ENCODE data around the gene ANKRD63. TPM values are rescaled to one million over a fixed set of nuclear protein-coding genes. Genes with fewer than 3 reads are reported as not detected.

Gene ANKRD63
- total and polyA plus RNA-seq, 4 donors: not detected

DNA sequence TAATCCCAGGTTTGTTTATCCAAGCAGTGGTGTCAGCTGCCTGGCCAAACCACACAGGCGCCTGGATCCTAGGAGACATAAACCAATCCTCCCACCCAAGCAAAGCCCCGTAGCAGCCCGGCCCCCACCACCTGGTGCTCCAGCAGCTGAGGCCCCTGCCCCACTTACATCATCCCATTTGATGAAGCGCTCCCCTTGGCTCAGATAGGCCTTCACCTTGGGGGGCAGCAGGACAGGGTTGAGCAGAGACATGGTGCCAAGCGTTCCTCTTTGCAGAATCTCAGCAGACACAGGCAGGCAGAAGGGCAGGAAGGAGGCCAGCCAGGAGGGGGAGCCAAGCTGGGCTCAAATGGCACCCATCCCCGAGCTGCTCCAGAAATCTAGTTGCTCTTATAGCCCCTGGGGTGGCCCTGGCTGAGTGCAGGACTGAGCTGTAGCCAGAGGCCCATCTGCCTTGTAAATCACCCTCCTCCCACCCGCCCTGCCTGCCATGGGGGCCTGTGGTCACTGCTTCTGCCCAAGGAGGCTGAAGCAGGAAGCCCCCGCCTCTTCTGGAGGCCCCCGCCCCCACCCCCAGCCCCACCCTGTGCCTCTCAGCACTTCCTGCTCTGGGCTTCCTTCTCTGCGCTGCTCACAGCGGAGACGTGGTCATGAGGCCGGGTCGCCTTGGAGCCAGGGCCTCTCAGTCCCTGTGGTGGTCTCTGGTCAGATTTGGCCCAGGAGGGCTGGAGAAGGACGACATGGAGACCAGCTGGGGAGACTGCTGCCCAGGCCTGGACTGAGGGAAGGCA, 24.8 kb upstream of the ANKRD63 start, which contains the start of gene PLCB2:
TSS of gene PLCB2 (minus strand) at position 515 of the 791 bp plus-strand sequence. CDS start at position 252, 263 bp downstream.
- 14 to 51% methylated on average over 12 to 15 of the region's 15 CpGs for WGBS, 2 donors

DNA sequence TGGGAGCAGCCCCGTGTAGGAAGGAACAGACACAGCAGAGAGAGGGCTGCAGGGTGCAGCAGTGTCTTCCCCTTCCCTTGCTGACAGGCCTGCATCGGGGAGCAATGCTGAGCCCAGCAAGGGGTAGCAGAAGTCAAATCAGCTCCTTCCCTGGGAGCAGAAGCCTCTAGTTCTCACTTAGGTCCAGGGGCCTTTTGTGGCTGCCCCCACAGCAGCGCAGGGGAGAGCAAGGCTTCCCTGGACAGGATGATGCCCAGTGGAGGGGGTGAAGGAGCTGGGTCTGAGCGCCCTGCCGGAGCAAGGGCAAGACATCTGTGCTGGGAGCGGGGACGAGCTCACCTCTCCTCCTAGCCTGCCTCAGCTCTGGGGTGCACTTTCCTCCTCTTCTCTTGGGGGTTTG, 24.0 kb upstream of the ANKRD63 start:
- Histone ChIP-seq H3K27me3 (ENCODE audit: control insufficient read depth in 3 of 3, insufficient read depth in 3 of 3, low read length in 2 of 3) (peaks cover 0 to 3% (median 0%) of the 10 kb centered on the region in 3 donors), H3K4me1 (ENCODE audit: control insufficient read depth in 5 of 5, insufficient read depth in 5 of 5, low read length in 5 of 5) (peaks cover 0 to 13% (median 0%) of the 10 kb centered on the region in 5 donors), H3K36me3 (ENCODE audit: control insufficient read depth in 4 of 4, insufficient read depth in 4 of 4, low read length in 4 of 4) (peaks cover 0 to 3% (median 0%) of the 10 kb centered on the region in 4 donors), H3K4me3 (peak overlapping the region; percentile 16), H3K9me3 (ENCODE audit: control insufficient read depth in 4 of 4, insufficient read depth in 3 of 4, low read length in 3 of 4) (no peaks in the 10 kb centered on the region), H3K9ac (ENCODE audit: insufficient read depth in 1 of 2, low read length in 2 of 2) (no peak overlapping the region), H3K27ac (ENCODE audit: low read depth in 1 of 2, low read length in 1 of 2) (no peak overlapping the region)
- ATAC-seq (ENCODE audit: insufficient read depth, low FRiP score) (no peak), DNase-seq (no peak)
- 30 to 64% methylated on average over 7 of the region's 7 CpGs for WGBS, 2 donors
- TF ChIP-seq CTCF (IDR thresholded peaks at IDR 0.05; ENCODE audit: control extremely low read depth, extremely low read depth): no peak

More for the DNA sequence above, 24.8 kb upstream of the ANKRD63 start, which contains the start of gene PLCB2:
- H3K9me3 ChIP-seq (ENCODE audit: control insufficient read depth in 4 of 4, insufficient read depth in 3 of 4, low read length in 3 of 4): no peaks in the 10 kb centered on the region
- H3K4me1 ChIP-seq (ENCODE audit: control insufficient read depth in 5 of 5, insufficient read depth in 5 of 5, low read length in 5 of 5): peaks cover 0 to 8% (median 0%) of the 10 kb centered on the region in 5 donors
- peaks cover 0 to 3% (median 0%) of the 10 kb centered on the region in 4 donors for H3K36me3 ChIP-seq (ENCODE audit: control insufficient read depth in 4 of 4, insufficient read depth in 4 of 4, low read length in 4 of 4)
- H3K4me3 ChIP-seq: peak within 1 kb of the TSS; percentile 16
- DNase-seq (peak; percentile 25 to 43 (median 41)), ATAC-seq (ENCODE audit: insufficient read depth, low FRiP score) (peak; percentile 58)
- H3K9ac ChIP-seq (ENCODE audit: insufficient read depth in 1 of 2, low read length in 2 of 2): no peak within 1 kb of the TSS
- TF ChIP-seq CTCF (IDR thresholded peaks at IDR 0.05; ENCODE audit: control extremely low read depth, extremely low read depth): no peak
- peaks cover 0 to 3% (median 0%) of the 10 kb centered on the region in 3 donors for H3K27me3 ChIP-seq (ENCODE audit: control insufficient read depth in 3 of 3, insufficient read depth in 3 of 3, low read length in 2 of 3)
- peak within 1 kb of the TSS in 1 of 2 donors; percentile 75 for H3K27ac ChIP-seq (ENCODE audit: low read depth in 1 of 2, low read length in 1 of 2)

GRCh38 chr15:40306371-40306770, 23.5 kb upstream of the ANKRD63 start:
- no peak overlapping the region for H3K9ac ChIP-seq (ENCODE audit: insufficient read depth in 1 of 2, low read length in 2 of 2)
- no peak overlapping the region for H3K4me3 ChIP-seq
- ATAC-seq (ENCODE audit: insufficient read depth, low FRiP score): peak; percentile 8
- no peaks in the 10 kb centered on the region for H3K9me3 ChIP-seq (ENCODE audit: control insufficient read depth in 4 of 4, insufficient read depth in 3 of 4, low read length in 3 of 4)
- peaks cover 0 to 3% (median 0%) of the 10 kb centered on the region in 4 donors for H3K36me3 ChIP-seq (ENCODE audit: control insufficient read depth in 4 of 4, insufficient read depth in 4 of 4, low read length in 4 of 4)
- H3K27me3 ChIP-seq (ENCODE audit: control insufficient read depth in 3 of 3, insufficient read depth in 3 of 3, low read length in 2 of 3): peaks cover 0 to 3% (median 0%) of the 10 kb centered on the region in 3 donors
- WGBS, 2 donors: 49 to 64% methylated on average over 5 of the region's 5 CpGs
- TF ChIP-seq CTCF (IDR thresholded peaks at IDR 0.05; ENCODE audit: control extremely low read depth, extremely low read depth): no peak
- no peak overlapping the region for H3K27ac ChIP-seq (ENCODE audit: low read depth in 1 of 2, low read length in 1 of 2)
- peaks cover 0 to 19% (median 0%) of the 10 kb centered on the region in 5 donors for H3K4me1 ChIP-seq (ENCODE audit: control insufficient read depth in 5 of 5, insufficient read depth in 5 of 5, low read length in 5 of 5)
- DNase-seq: no peak
